SK-N-SH treated with all-trans-retinoic acid at 6 μM for 48 hours (cell line): Measurements from ENCODE around the gene BMP10.

Experiments used
- ATAC-seq: fragments of 200-7000 bp; cut with Tn5 transposase; 3 replicates; pipeline ENCODE4 v1.9.1; 2020; ENCODE audit warnings: mild to moderate bottlenecking, moderate library complexity
- ARNTL ChIP-seq: fragments of 450-650 bp; formaldehyde crosslinking; IDR thresholded peaks from 2 replicates; pipeline ENCODE4 v1.5.0; 2020; ENCODE audit warnings: low read depth, mild to moderate bottlenecking, moderate library complexity, borderline replicate concordance
- BACH2 ChIP-seq: fragments of 250-450 bp; sonication (Bioruptor Pico); IDR thresholded peaks from 2 replicates; pipeline ENCODE4 v1.9.0; 2021; ENCODE audit warnings: mild to moderate bottlenecking, borderline replicate concordance
- CSDC2 ChIP-seq: fragments of 250-450 bp; sonication (Bioruptor Pico); IDR thresholded peaks from 2 replicates; pipeline ENCODE4 v1.5.0; 2020; ENCODE audit warnings: mild to moderate bottlenecking, moderate library complexity
- CSRNP3 ChIP-seq: fragments of 250-450 bp; sonication (Bioruptor Pico); IDR thresholded peaks from 2 replicates; pipeline ENCODE4 v1.5.1; 2021; ENCODE audit warnings: mild to moderate bottlenecking, moderate library complexity
- ESRRG ChIP-seq: fragments of 250-450 bp; sonication (Bioruptor Pico); IDR thresholded peaks from 2 replicates; pipeline ENCODE4 v1.6.1; 2021; ENCODE audit warnings: mild to moderate bottlenecking
- GLIS3 ChIP-seq: fragments of 250-450 bp; sonication (Bioruptor Pico); IDR thresholded peaks from 2 replicates; pipeline ENCODE4 v1.5.0; 2020; ENCODE audit warnings: mild to moderate bottlenecking, moderate library complexity
- ISL1 ChIP-seq: fragments of 250-450 bp; sonication (Bioruptor Pico); IDR thresholded peaks from 2 replicates; pipeline ENCODE4 v2.1.2; 2022; ENCODE audit warnings: mild to moderate bottlenecking, moderate library complexity
- OSR1 ChIP-seq: fragments of 250-450 bp; sonication (Bioruptor Pico); IDR thresholded peaks from 2 replicates; pipeline ENCODE4 v1.8.0; 2022; ENCODE audit warnings: moderate library complexity, mild to moderate bottlenecking, inconsistent platforms
- PPARA ChIP-seq: fragments of 250-450 bp; sonication (Bioruptor Pico); IDR thresholded peaks from 2 replicates; pipeline ENCODE4 v1.5.0; 2020; ENCODE audit warnings: mild to moderate bottlenecking, borderline replicate concordance
- RARB ChIP-seq: fragments of 250-450 bp; sonication (Bioruptor Pico); IDR thresholded peaks from 2 replicates; pipeline ENCODE4 v1.8.0; 2021; ENCODE audit warnings: mild to moderate bottlenecking, moderate library complexity
- TCF4 ChIP-seq: fragments of 250-450 bp; sonication (Bioruptor Pico); IDR thresholded peaks from 2 replicates; pipeline ENCODE4 v1.8.0; 2021; ENCODE audit warnings: mild to moderate bottlenecking, moderate library complexity, borderline replicate concordance
- TOX ChIP-seq: fragments of 250-450 bp; sonication (Bioruptor Pico); IDR thresholded peaks from 2 replicates; pipeline ENCODE4 v1.8.0; 2021; ENCODE audit warnings: mild to moderate bottlenecking, moderate library complexity, borderline replicate concordance
- ZFP3 ChIP-seq: fragments of 250-450 bp; sonication (Bioruptor Pico); IDR thresholded peaks from 2 replicates; pipeline ENCODE4 v1.5.0; 2020; ENCODE audit warnings: mild to moderate bottlenecking, moderate library complexity
- ZFP30 ChIP-seq: fragments of 450-650 bp; formaldehyde crosslinking; IDR thresholded peaks from 2 replicates; pipeline ENCODE4 v1.5.0; 2022; ENCODE audit warnings: mild to moderate bottlenecking, moderate library complexity
- ZNF70 ChIP-seq: fragments of 450-650 bp; formaldehyde crosslinking; IDR thresholded peaks from 2 replicates; pipeline ENCODE4 v1.5.0; 2020; ENCODE audit warnings: mild to moderate bottlenecking, moderate library complexity
- ZNF8 ChIP-seq: fragments of 450-650 bp; formaldehyde crosslinking; IDR thresholded peaks from 2 replicates; pipeline ENCODE4 v1.5.0; 2020; ENCODE audit warnings: mild to moderate bottlenecking, moderate library complexity
- TF ChIP-seq, protein P1 (sequence below): fragments of 250-450 bp; sonication (Bioruptor Pico); IDR thresholded peaks from 2 replicates; pipeline ENCODE4 v1.8.0; 2021; ENCODE audit warnings: low read depth, mild to moderate bottlenecking, moderate library complexity, borderline replicate concordance
- TF ChIP-seq, protein P2 (sequence below): fragments of 250-450 bp; sonication (Bioruptor Pico); IDR thresholded peaks from 2 replicates; pipeline ENCODE4 v1.5.1; 2020; ENCODE audit warnings: low read depth, mild to moderate bottlenecking, moderate library complexity
- TF ChIP-seq, protein P3 (sequence below): fragments of 250-450 bp; sonication (Bioruptor Pico); IDR thresholded peaks from 2 replicates; pipeline ENCODE4 v1.5.0; 2020; ENCODE audit warnings: mild to moderate bottlenecking, moderate library complexity
- TF ChIP-seq, protein P4 (sequence below): fragments of 250-450 bp; sonication (Bioruptor Pico); IDR thresholded peaks from 2 replicates; pipeline ENCODE4 v1.8.0; 2020; ENCODE audit warnings: mild to moderate bottlenecking, moderate library complexity, borderline replicate concordance

Gene BMP10

GRCh38 chr2:68831686-68832232, 39.4 kb downstream of the BMP10 start:
- no peak; the same call in 2 of the 3 replicates for ATAC-seq
- TF ChIP-seq OSR1: no peak
- no peak for TF ChIP-seq ZNF70 (CRISPR knock-in tag)
- no peak for TF ChIP-seq ZFP30
- TF ChIP-seq, protein P1, sequence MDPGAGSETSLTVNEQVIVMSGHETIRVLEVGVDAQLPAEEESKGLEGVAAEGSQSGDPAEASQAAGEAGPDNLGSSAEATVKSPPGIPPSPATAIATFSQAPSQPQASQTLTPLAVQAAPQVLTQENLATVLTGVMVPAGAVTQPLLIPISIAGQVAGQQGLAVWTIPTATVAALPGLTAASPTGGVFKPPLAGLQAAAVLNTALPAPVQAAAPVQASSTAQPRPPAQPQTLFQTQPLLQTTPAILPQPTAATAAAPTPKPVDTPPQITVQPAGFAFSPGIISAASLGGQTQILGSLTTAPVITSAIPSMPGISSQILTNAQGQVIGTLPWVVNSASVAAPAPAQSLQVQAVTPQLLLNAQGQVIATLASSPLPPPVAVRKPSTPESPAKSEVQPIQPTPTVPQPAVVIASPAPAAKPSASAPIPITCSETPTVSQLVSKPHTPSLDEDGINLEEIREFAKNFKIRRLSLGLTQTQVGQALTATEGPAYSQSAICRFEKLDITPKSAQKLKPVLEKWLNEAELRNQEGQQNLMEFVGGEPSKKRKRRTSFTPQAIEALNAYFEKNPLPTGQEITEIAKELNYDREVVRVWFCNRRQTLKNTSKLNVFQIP (CRISPR knock-in tag): no peak
- TF ChIP-seq CSDC2: no peak
- TF ChIP-seq, protein P2, sequence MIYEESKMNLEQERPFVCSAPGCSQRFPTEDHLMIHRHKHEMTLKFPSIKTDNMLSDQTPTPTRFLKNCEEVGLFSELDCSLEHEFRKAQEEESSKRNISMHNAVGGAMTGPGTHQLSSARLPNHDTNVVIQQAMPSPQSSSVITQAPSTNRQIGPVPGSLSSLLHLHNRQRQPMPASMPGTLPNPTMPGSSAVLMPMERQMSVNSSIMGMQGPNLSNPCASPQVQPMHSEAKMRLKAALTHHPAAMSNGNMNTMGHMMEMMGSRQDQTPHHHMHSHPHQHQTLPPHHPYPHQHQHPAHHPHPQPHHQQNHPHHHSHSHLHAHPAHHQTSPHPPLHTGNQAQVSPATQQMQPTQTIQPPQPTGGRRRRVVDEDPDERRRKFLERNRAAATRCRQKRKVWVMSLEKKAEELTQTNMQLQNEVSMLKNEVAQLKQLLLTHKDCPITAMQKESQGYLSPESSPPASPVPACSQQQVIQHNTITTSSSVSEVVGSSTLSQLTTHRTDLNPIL (CRISPR knock-in tag): no peak
- TF ChIP-seq BACH2: no peak
- no peak for TF ChIP-seq ARNTL (CRISPR knock-in tag)
- TF ChIP-seq, protein P3, sequence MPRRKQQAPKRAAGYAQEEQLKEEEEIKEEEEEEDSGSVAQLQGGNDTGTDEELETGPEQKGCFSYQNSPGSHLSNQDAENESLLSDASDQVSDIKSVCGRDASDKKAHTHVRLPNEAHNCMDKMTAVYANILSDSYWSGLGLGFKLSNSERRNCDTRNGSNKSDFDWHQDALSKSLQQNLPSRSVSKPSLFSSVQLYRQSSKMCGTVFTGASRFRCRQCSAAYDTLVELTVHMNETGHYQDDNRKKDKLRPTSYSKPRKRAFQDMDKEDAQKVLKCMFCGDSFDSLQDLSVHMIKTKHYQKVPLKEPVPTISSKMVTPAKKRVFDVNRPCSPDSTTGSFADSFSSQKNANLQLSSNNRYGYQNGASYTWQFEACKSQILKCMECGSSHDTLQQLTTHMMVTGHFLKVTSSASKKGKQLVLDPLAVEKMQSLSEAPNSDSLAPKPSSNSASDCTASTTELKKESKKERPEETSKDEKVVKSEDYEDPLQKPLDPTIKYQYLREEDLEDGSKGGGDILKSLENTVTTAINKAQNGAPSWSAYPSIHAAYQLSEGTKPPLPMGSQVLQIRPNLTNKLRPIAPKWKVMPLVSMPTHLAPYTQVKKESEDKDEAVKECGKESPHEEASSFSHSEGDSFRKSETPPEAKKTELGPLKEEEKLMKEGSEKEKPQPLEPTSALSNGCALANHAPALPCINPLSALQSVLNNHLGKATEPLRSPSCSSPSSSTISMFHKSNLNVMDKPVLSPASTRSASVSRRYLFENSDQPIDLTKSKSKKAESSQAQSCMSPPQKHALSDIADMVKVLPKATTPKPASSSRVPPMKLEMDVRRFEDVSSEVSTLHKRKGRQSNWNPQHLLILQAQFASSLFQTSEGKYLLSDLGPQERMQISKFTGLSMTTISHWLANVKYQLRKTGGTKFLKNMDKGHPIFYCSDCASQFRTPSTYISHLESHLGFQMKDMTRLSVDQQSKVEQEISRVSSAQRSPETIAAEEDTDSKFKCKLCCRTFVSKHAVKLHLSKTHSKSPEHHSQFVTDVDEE (CRISPR knock-in tag): no peak
- TF ChIP-seq ISL1 (CRISPR knock-in tag): no peak
- TF ChIP-seq CSRNP3: no peak
- no peak for TF ChIP-seq ZFP3 (CRISPR knock-in tag)
- TF ChIP-seq, protein P4, sequence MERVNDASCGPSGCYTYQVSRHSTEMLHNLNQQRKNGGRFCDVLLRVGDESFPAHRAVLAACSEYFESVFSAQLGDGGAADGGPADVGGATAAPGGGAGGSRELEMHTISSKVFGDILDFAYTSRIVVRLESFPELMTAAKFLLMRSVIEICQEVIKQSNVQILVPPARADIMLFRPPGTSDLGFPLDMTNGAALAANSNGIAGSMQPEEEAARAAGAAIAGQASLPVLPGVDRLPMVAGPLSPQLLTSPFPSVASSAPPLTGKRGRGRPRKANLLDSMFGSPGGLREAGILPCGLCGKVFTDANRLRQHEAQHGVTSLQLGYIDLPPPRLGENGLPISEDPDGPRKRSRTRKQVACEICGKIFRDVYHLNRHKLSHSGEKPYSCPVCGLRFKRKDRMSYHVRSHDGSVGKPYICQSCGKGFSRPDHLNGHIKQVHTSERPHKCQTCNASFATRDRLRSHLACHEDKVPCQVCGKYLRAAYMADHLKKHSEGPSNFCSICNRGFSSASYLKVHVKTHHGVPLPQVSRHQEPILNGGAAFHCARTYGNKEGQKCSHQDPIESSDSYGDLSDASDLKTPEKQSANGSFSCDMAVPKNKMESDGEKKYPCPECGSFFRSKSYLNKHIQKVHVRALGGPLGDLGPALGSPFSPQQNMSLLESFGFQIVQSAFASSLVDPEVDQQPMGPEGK (CRISPR knock-in tag): no peak
- no peak for TF ChIP-seq ZNF8 (CRISPR knock-in tag)
- TF ChIP-seq GLIS3 (CRISPR knock-in tag): no peak
- no peak for TF ChIP-seq TCF4 (CRISPR knock-in tag)
- TF ChIP-seq RARB: no peak

- TF ChIP-seq RARB (no peak), GLIS3 (CRISPR knock-in tag) (no peak), PPARA (CRISPR knock-in tag) (no peak), ZFP3 (CRISPR knock-in tag) (no peak), CSRNP3 (no peak), ARNTL (CRISPR knock-in tag) (no peak), TOX (CRISPR knock-in tag) (no peak), BACH2 (no peak), OSR1 (no peak), ZFP30 (no peak), ESRRG (CRISPR knock-in tag) (no peak)
- TF ChIP-seq, protein P1 (CRISPR knock-in tag): no peak
- TF ChIP-seq, protein P3 (CRISPR knock-in tag): no peak
- TF ChIP-seq, protein P4 (CRISPR knock-in tag): no peak
- no peak for ATAC-seq
Measured at GRCh38 chr2:68829749-68830148, 41.4 kb downstream of the BMP10 start.
